Upper lobe of right lung (tissue), 1 donor: ENCODE results near the gene CCDC30. TPM values are rescaled to one million over a fixed set of nuclear protein-coding genes. Genes with fewer than 3 reads are reported as not detected.

Source experiments
- ATAC-seq: fragments of 200-7000 bp; cut with Tn5 transposase; one replicate; pipeline ENCODE4 v1.9.1; 2020; ENCODE audit warnings: mild to moderate bottlenecking, moderate library complexity
- DNase-seq: peaks from one replicate; pipeline ENCODE4 v3.0.0-alpha.2; 2020
- H3K27ac ChIP-seq: fragments of 200-600 bp; one replicate; pipeline ENCODE4 v1.8.0; 2022
- H3K27me3 ChIP-seq: fragments of 200-600 bp; one replicate; pipeline ENCODE4 v1.8.0; 2022; ENCODE audit warnings: mild to moderate bottlenecking
- H3K36me3 ChIP-seq: fragments of 200-600 bp; one replicate; pipeline ENCODE4 v1.8.0; 2022
- H3K4me1 ChIP-seq: fragments of 200-600 bp; one replicate; pipeline ENCODE4 v1.8.0; 2022
- H3K4me3 ChIP-seq: fragments of 200-600 bp; one replicate; pipeline ENCODE4 v1.8.0; 2022; ENCODE audit warnings: mild to moderate bottlenecking
- H3K9me3 ChIP-seq: fragments of 200-600 bp; one replicate; pipeline ENCODE4 v1.8.0; 2022
- CTCF ChIP-seq: fragments of 200-600 bp; IDR thresholded peaks from one replicate; pipeline ENCODE4 v1.8.0; 2022; ENCODE audit warnings: antibody characterized with exemption
- intact Hi-C: fragments of 100-400 bp; cut with DNase I; formaldehyde crosslinking; loops from one replicate; pipeline ENCODE4 v1.11.0; 2022
- total RNA-seq: library from RNA; stranded (reverse); fragmentation: NEBNext Ultra II Directional; extraction: Animal tissue kit (Norgen Biotek cat#: 25700); gene quantifications from one replicate; pipeline ENCODE4 v1.2.1, GENCODE V29; 2021
- donor health status: DM: no; HTN: yes; CAD: no; lungs with severe emphysema.

The CCDC30 gene
- total RNA-seq, 1 donor from 2014 or later, result 5.0 TPM

- DNase-seq (no peak), ATAC-seq (no peak)
- no peaks in the 10 kb centered on the region for H3K9me3 ChIP-seq
- H3K4me3 ChIP-seq, result no peak overlapping the region
- no peaks in the 10 kb centered on the region for H3K4me1 ChIP-seq
- intact Hi-C loops, result no loop called here
- no peaks in the 10 kb centered on the region for H3K27me3 ChIP-seq
- peaks cover 98% of the 10 kb centered on the region for H3K36me3 ChIP-seq
- no peak for TF ChIP-seq CTCF
- no peak overlapping the region for H3K27ac ChIP-seq
Measured at GRCh38 chr1:42700006-42700405, 236.9 kb downstream of the CCDC30 start.

GRCh38 chr1:42703888-42704464 lies 240.9 kb downstream of the CCDC30 start:
- intact Hi-C loops, result no loop called here

More at GRCh38 chr1:42703888-42704464, 240.9 kb downstream of the CCDC30 start:
- no peaks in the 10 kb centered on the region for H3K4me1 ChIP-seq
- H3K4me3 ChIP-seq, result no peak overlapping the region
- no peaks in the 10 kb centered on the region for H3K27me3 ChIP-seq
- no peak for ATAC-seq
- TF ChIP-seq CTCF, result no peak
- H3K9me3 ChIP-seq, result no peaks in the 10 kb centered on the region
- no peak for DNase-seq
- H3K27ac ChIP-seq, result no peak overlapping the region
- H3K36me3 ChIP-seq, result peaks cover 88% of the 10 kb centered on the region

Other genes with a start within 250 kb of the CCDC30 start
- gene FOXJ3, start 128.1 kb upstream of the CCDC30 start, total RNA-seq, result 47.0 TPM
- 10.4 TPM for gene RIMKLA, start 82.5 kb upstream of the CCDC30 start, total RNA-seq
- gene ZMYND12, start 7.3 kb upstream of the CCDC30 start, total RNA-seq, result 1.9 TPM
- 52.8 TPM for gene PPCS, start 6.7 kb upstream of the CCDC30 start, total RNA-seq
- 20.0 TPM for gene PPIH, start 195.1 kb downstream of the CCDC30 start, total RNA-seq
- 478 TPM for gene YBX1, start 219.1 kb downstream of the CCDC30 start, total RNA-seq